ENCODE data around the gene PAMR1.
A peak's percentile ranks its signal among the peaks of the same experiment; 100 is the strongest.

Gene PAMR1, protein sequence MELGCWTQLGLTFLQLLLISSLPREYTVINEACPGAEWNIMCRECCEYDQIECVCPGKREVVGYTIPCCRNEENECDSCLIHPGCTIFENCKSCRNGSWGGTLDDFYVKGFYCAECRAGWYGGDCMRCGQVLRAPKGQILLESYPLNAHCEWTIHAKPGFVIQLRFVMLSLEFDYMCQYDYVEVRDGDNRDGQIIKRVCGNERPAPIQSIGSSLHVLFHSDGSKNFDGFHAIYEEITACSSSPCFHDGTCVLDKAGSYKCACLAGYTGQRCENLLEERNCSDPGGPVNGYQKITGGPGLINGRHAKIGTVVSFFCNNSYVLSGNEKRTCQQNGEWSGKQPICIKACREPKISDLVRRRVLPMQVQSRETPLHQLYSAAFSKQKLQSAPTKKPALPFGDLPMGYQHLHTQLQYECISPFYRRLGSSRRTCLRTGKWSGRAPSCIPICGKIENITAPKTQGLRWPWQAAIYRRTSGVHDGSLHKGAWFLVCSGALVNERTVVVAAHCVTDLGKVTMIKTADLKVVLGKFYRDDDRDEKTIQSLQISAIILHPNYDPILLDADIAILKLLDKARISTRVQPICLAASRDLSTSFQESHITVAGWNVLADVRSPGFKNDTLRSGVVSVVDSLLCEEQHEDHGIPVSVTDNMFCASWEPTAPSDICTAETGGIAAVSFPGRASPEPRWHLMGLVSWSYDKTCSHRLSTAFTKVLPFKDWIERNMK

DNA sequence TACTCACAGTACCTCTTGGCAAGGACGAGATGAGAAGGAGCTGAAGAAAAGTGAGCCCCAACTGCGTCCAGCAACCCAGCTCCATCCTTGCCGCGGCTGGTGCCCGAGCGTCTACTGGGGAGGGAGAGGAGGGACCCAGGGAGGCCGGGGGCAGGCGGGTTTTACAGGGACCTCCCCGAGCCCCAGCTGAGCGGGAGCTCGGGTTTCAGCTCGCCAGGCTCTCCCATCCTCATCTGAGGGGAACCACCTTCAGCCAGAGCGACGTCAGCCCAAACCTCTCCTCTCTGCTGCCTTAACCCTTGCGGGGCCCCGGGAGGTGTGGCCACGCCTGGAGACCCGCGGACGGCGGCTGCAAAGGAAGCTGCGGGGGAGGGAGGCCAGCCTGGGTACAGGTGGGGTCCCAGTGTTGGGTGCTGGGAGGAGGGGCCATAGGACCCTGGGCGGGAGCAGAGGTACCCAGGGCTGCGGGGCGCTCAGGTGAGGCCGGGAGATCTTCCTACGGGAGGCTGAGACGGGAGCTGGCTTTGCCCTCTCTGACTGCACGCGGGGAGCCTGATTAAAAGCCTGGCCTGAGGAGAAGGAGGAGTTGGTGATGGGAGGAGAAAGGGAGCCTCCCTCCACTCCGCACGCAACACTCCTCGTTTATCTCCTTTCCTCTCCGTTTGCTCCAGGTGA is at the start of gene PAMR1:
PAMR1 (minus strand) TSS at position 116 of the 675 bp plus-strand sequence; CDS start at position 85, 31 bp downstream.
- TF ChIP-seq, protein P1, sequence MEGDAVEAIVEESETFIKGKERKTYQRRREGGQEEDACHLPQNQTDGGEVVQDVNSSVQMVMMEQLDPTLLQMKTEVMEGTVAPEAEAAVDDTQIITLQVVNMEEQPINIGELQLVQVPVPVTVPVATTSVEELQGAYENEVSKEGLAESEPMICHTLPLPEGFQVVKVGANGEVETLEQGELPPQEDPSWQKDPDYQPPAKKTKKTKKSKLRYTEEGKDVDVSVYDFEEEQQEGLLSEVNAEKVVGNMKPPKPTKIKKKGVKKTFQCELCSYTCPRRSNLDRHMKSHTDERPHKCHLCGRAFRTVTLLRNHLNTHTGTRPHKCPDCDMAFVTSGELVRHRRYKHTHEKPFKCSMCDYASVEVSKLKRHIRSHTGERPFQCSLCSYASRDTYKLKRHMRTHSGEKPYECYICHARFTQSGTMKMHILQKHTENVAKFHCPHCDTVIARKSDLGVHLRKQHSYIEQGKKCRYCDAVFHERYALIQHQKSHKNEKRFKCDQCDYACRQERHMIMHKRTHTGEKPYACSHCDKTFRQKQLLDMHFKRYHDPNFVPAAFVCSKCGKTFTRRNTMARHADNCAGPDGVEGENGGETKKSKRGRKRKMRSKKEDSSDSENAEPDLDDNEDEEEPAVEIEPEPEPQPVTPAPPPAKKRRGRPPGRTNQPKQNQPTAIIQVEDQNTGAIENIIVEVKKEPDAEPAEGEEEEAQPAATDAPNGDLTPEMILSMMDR (IDR thresholded peaks at IDR 0.05; ENCODE audit: extremely low read depth, insufficient read depth, missing control alignments) = no peak
- DNase-seq (ENCODE audit: low spot score) = peak; percentile 42
- in situ Hi-C loops (cut with MboI; ENCODE audit: low pct_unique_long_range_greater_than_20kb, low sequenced_read_pairs, unreplicated experiment) = no loop called here

DNA sequence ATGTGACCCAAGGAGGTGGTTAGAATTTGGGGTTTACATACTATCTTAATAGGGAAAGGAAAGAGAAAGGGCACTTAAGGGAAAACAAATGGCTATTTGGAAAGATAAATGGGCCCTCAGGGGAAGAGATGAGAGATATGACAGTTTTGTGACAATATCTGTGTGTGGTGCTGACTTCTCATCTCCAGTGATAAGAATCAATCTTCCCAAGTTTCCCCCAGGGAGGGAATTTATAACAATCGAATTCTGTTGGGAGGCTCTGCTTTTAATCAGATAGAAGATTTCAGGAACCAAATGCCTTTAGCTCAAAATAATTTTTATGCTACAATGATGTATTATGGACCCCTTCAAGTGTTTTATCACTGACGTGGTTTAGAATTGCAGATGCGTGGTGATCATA is 46.3 kb upstream of the PAMR1 start:
- no peak for DNase-seq (ENCODE audit: low spot score)
- in situ Hi-C loops (cut with MboI; ENCODE audit: low pct_unique_long_range_greater_than_20kb, low sequenced_read_pairs, unreplicated experiment) = no loop called here
- TF ChIP-seq, protein P1 (IDR thresholded peaks at IDR 0.05; ENCODE audit: extremely low read depth, insufficient read depth, missing control alignments) = no peak

DNA sequence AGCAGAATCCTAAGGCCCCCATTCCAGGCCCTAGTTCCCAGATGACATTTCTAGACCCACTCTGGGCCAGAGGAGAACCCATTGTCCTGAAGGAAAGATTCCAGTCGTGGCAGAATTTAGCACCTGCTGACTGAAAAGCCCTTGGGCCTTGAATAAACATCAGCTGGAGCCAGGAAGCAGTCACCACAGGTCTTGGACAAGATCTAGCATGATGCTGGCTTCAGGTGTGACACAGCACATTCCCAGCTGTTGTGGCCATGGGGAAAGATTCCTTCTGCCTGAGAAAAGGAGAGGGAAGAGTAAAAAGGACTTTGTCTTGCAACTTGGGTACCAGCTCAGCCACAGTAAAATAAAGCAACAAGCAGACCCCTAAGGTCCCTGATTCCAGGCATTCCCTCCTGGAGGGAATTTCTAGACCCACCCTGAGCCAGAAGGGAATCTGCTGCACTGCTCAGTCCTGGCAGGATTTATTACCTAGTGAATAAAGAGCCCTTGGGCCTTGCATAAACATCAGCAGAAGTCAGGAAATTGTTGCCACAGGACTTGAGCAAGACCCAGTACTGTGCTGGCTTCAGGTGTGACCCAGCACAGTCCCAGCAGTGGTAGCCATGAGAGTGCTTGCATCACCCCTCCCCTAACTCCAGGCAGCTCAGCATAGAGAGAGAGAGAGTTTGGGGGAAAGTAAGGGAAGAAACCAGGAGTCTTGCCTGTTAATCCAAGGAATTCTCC is 42.5 kb upstream of the PAMR1 start:
- no peak for DNase-seq (ENCODE audit: low spot score)
- TF ChIP-seq, protein P1 (IDR thresholded peaks at IDR 0.05; ENCODE audit: extremely low read depth, insufficient read depth, missing control alignments) = no peak
- in situ Hi-C loops (cut with MboI; ENCODE audit: low pct_unique_long_range_greater_than_20kb, low sequenced_read_pairs, unreplicated experiment) = no loop called here

DNA sequence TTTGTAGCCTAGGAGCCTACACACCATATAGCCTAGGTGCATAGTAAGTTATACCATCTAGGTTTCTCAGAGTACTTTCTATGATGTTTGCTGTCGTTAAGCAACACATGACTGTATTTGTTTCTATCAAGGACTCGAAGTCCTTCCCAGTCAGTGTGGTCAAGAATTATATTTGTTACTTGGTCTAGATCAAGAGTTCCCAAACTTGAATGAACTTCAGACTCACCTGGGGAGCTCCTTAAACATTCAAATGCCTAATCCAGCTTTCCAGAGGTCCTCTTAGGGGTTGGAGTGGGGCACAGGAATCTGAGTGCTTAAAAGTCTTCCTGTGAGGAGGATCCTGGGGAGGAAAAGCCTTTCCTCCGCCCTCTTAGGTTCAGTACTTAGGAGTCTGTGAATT is 41.5 kb upstream of the PAMR1 start:
- TF ChIP-seq, protein P1 (IDR thresholded peaks at IDR 0.05; ENCODE audit: extremely low read depth, insufficient read depth, missing control alignments) = no peak
- DNase-seq (ENCODE audit: low spot score) = no peak
- in situ Hi-C loops (cut with MboI; ENCODE audit: low pct_unique_long_range_greater_than_20kb, low sequenced_read_pairs, unreplicated experiment) = no loop called here

DNA sequence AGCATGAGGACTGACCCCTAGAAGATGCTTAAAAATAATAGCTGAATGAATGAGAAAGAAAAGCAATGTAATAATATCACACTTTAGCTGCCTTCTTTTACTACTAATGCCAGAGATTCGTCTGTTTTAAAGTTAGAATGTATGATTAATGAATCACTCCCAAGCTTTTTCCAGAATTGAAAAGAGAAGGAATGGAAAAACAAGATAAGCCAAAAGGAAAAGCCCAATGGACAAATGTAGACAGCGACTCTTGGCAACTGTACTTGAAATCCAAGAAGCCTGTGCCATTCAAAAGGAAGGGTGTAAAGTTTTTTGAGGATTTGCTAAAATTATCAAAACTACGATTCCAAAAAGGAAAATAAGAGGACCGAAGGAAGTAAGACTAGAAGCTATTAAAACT is 40.8 kb upstream of the PAMR1 start:
- DNase-seq (ENCODE audit: low spot score) = no peak
- TF ChIP-seq, protein P1 (IDR thresholded peaks at IDR 0.05; ENCODE audit: extremely low read depth, insufficient read depth, missing control alignments) = no peak
- in situ Hi-C loops (cut with MboI; ENCODE audit: low pct_unique_long_range_greater_than_20kb, low sequenced_read_pairs, unreplicated experiment) = no loop called here

DNA sequence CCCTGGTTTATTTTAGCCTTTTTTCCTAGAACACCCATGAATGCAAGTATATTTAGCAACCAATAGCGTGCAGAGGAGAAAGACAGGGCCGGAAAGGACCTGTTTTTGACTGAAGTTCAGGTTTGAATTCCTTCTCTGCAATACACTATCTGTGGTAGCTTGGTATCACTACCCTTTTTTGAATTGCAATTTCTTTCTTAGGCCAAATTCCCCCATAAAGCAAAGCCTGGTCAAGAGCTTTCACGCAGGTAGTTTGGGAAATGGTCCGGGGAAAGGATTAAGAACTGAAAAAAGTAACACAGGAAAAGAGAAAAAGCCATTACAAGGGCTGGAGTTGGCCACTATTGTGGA is 38.8 kb upstream of the PAMR1 start:
- in situ Hi-C loops (cut with MboI; ENCODE audit: low pct_unique_long_range_greater_than_20kb, low sequenced_read_pairs, unreplicated experiment) = no loop called here
- TF ChIP-seq, protein P1 (IDR thresholded peaks at IDR 0.05; ENCODE audit: extremely low read depth, insufficient read depth, missing control alignments) = no peak
- no peak for DNase-seq (ENCODE audit: low spot score)

Data from GM13977 (cell line).